ENCODE data around the gene GUCY1A2. TPM values are rescaled to one million over a fixed set of nuclear protein-coding genes. Genes with fewer than 3 reads are reported as not detected.

Gene GUCY1A2
- total RNA-seq, 1 experiment from 2014 or later, result 0.10 TPM

DNA sequence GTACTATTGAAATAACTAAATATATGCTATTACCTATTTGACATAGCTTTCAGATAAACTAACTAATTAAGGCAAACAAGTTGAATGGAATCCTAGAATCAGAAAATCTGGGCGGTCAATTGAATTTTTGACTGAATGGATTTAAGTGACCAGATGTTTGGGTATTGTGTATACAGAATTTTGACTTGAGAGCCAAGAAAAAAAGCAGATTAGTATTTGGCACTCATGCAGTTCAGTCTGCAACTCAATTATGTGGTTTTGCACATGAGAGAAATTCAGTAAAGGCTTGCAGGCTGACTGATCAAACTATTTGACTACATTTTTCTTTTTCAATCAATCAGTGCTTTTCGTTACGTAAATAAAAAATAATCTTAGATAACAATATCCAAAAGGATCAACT lies 254.8 kb downstream of the GUCY1A2 start:
- H3K4me1 ChIP-seq (ENCODE audit: control insufficient read depth in 1 of 2, insufficient read depth in 2 of 2, low read length in 2 of 2), result no peaks in the 10 kb centered on the region
- no peak for ATAC-seq
- H3K9ac ChIP-seq (ENCODE audit: low read length), result no peak overlapping the region
- no peaks in the 10 kb centered on the region for H3K79me2 ChIP-seq (ENCODE audit: insufficient read depth, low read length)
- ChIA-PET RAD21 (ENCODE audit: low non-redundant PET in 1 of 2, low total read pairs in 2 of 2, uncharacterized antibody in 2 of 2, unreplicated experiment in 2 of 2) (no interaction called here), CTCF (interaction anchor here (0.7 kb wide), 1 partner anchor 15 kb away, joined by 3 read pairs; no protein-coding TSS in a partner anchor), POLR2A (no interaction called here)
- no peak overlapping the region for H3K4me3 ChIP-seq (replicated peaks in 1 of 2; ENCODE audit: low read depth in 1 of 2, low read length in 2 of 2)
- H3K9me3 ChIP-seq (ENCODE audit: control insufficient read depth in 1 of 2, insufficient read depth in 1 of 2, low read depth in 1 of 2, low read length in 2 of 2), result no peaks in the 10 kb centered on the region
- no TSS peak for BruUV-seq (replicated peaks)
- no peaks in the 10 kb centered on the region for H3K36me3 ChIP-seq (ENCODE audit: control insufficient read depth in 1 of 2, insufficient read depth in 2 of 2, low read length in 2 of 2)
- H3K27me3 ChIP-seq (ENCODE audit: insufficient read depth, low read length), result no peaks in the 10 kb centered on the region
- no peaks in the 10 kb centered on the region for H4K20me1 ChIP-seq (ENCODE audit: insufficient read depth)
- no peak overlapping the region for H3K4me2 ChIP-seq (ENCODE audit: low read length)
- no peaks in the 10 kb centered on the region for H3K9me2 ChIP-seq (ENCODE audit: insufficient read depth)
- H3K27ac ChIP-seq (ENCODE audit: low read depth, low read length), result no peak overlapping the region
- DNase-seq (ENCODE audit: low read depth, low spot score), result no peak
- no peak overlapping the region for H2AFZ ChIP-seq (ENCODE audit: low read depth, low read length, poor library complexity, severe bottlenecking)
- TF ChIP-seq FOSL1 (IDR thresholded peaks at IDR 0.05; ENCODE audit: low read depth), result no peak
- no peak for TF ChIP-seq CEBPB (IDR thresholded peaks at IDR 0.05; ENCODE audit: low read depth)
- TF ChIP-seq, protein P1, sequence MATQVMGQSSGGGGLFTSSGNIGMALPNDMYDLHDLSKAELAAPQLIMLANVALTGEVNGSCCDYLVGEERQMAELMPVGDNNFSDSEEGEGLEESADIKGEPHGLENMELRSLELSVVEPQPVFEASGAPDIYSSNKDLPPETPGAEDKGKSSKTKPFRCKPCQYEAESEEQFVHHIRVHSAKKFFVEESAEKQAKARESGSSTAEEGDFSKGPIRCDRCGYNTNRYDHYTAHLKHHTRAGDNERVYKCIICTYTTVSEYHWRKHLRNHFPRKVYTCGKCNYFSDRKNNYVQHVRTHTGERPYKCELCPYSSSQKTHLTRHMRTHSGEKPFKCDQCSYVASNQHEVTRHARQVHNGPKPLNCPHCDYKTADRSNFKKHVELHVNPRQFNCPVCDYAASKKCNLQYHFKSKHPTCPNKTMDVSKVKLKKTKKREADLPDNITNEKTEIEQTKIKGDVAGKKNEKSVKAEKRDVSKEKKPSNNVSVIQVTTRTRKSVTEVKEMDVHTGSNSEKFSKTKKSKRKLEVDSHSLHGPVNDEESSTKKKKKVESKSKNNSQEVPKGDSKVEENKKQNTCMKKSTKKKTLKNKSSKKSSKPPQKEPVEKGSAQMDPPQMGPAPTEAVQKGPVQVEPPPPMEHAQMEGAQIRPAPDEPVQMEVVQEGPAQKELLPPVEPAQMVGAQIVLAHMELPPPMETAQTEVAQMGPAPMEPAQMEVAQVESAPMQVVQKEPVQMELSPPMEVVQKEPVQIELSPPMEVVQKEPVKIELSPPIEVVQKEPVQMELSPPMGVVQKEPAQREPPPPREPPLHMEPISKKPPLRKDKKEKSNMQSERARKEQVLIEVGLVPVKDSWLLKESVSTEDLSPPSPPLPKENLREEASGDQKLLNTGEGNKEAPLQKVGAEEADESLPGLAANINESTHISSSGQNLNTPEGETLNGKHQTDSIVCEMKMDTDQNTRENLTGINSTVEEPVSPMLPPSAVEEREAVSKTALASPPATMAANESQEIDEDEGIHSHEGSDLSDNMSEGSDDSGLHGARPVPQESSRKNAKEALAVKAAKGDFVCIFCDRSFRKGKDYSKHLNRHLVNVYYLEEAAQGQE (IDR thresholded peaks at IDR 0.05; ENCODE audit: low read depth), result no peak
- no peak for TF ChIP-seq RAD21 (IDR thresholded peaks at IDR 0.05; ENCODE audit: low read depth)
- no peak for TF ChIP-seq ATF3 (IDR thresholded peaks at IDR 0.05)
- TF ChIP-seq ZNF274 (IDR thresholded peaks at IDR 0.05; ENCODE audit: low read depth, low read length), result no peak
- no peak for TF ChIP-seq SP1 (IDR thresholded peaks at IDR 0.05; ENCODE audit: low read depth)
- TF ChIP-seq, protein P2, sequence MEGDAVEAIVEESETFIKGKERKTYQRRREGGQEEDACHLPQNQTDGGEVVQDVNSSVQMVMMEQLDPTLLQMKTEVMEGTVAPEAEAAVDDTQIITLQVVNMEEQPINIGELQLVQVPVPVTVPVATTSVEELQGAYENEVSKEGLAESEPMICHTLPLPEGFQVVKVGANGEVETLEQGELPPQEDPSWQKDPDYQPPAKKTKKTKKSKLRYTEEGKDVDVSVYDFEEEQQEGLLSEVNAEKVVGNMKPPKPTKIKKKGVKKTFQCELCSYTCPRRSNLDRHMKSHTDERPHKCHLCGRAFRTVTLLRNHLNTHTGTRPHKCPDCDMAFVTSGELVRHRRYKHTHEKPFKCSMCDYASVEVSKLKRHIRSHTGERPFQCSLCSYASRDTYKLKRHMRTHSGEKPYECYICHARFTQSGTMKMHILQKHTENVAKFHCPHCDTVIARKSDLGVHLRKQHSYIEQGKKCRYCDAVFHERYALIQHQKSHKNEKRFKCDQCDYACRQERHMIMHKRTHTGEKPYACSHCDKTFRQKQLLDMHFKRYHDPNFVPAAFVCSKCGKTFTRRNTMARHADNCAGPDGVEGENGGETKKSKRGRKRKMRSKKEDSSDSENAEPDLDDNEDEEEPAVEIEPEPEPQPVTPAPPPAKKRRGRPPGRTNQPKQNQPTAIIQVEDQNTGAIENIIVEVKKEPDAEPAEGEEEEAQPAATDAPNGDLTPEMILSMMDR (IDR thresholded peaks at IDR 0.05 in 2 of 3, conservative IDR thresholded peaks at IDR 0.05 in 1 of 3; ENCODE audit: borderline replicate concordance in 1 of 3, insufficient read depth in 1 of 3, low read depth in 2 of 3, low read length in 2 of 3), result no peak
- no peak for TF ChIP-seq POLR2AphosphoS5 (IDR thresholded peaks at IDR 0.05; ENCODE audit: low read depth, low read length)
- TF ChIP-seq, protein P3, sequence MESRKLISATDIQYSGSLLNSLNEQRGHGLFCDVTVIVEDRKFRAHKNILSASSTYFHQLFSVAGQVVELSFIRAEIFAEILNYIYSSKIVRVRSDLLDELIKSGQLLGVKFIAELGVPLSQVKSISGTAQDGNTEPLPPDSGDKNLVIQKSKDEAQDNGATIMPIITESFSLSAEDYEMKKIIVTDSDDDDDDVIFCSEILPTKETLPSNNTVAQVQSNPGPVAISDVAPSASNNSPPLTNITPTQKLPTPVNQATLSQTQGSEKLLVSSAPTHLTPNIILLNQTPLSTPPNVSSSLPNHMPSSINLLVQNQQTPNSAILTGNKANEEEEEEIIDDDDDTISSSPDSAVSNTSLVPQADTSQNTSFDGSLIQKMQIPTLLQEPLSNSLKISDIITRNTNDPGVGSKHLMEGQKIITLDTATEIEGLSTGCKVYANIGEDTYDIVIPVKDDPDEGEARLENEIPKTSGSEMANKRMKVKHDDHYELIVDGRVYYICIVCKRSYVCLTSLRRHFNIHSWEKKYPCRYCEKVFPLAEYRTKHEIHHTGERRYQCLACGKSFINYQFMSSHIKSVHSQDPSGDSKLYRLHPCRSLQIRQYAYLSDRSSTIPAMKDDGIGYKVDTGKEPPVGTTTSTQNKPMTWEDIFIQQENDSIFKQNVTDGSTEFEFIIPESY (IDR thresholded peaks at IDR 0.05; ENCODE audit: extremely low read depth, insufficient replicate concordance, low read length), result no peak
- no peak for TF ChIP-seq SRF (IDR thresholded peaks at IDR 0.05; ENCODE audit: low read depth)
- TF ChIP-seq EGR1 (IDR thresholded peaks at IDR 0.05; ENCODE audit: low read depth), result no peak
- no peak for TF ChIP-seq ELF1 (IDR thresholded peaks at IDR 0.05; ENCODE audit: borderline replicate concordance, low read depth)
- TF ChIP-seq JUND (IDR thresholded peaks at IDR 0.05), result no peak
- no peak for TF ChIP-seq ZFX (IDR thresholded peaks at IDR 0.05)
- intact Hi-C loops (cut with micrococcal nuclease), result no loop called here
